Right lobe of liver (tissue), 6 donors: ENCODE results near the gene SSBP3. TPM values are rescaled to one million over a fixed set of nuclear protein-coding genes. Genes with fewer than 3 reads are reported as not detected.

Source experiments
- ATAC-seq, 4 donors: fragments of 200-7000 bp; cut with Tn5 transposase; one replicate each; pipeline ENCODE4 v1.9.1; 2020; ENCODE audit warnings: mild to moderate bottlenecking in 4 of 4, moderate library complexity in 4 of 4
- DNase-seq, 3 donors: peaks; one replicate each; pipeline ENCODE4 v3.0.0-alpha.2; 2020
- H3K27ac ChIP-seq, 3 donors: fragments of 200-600 bp; one replicate each; pipeline ENCODE4 v1.8.0; 2022
- H3K27me3 ChIP-seq, 2 donors: fragments of 200-600 bp; one replicate each; pipeline ENCODE4 v1.8.0; 2022
- H3K36me3 ChIP-seq, 4 donors: fragments of 200-600 bp; sonication (generic) in 1 of 4; one replicate each; pipeline versions ENCODE4 v1.5.1 to v1.8.0; 2017 to 2022; ENCODE audit warnings: control low read depth in 1 of 4
- H3K4me1 ChIP-seq, 4 donors: fragments of 200-600 bp; sonication (generic) in 1 of 4; one replicate each; pipeline versions ENCODE4 v1.5.1 to v1.8.0; 2017 to 2022; ENCODE audit warnings: control low read depth in 1 of 4
- H3K4me3 ChIP-seq, 3 donors: fragments of 200-600 bp; one replicate each; pipeline ENCODE4 v1.8.0; 2022
- H3K9me3 ChIP-seq, 4 donors: fragments of 200-600 bp; sonication (generic) in 1 of 4; one replicate each; pipeline versions ENCODE4 v1.5.1 to v1.8.0; 2017 to 2022; ENCODE audit warnings: control low read depth in 1 of 4
- CTCF ChIP-seq, 4 donors: fragments of 200-600 bp in 3 of 4; fragments of 450-650 bp in 1 of 4; IDR thresholded peaks; one replicate each; pipeline versions ENCODE4 v1.5.1 to v1.8.0; 2016 to 2022; ENCODE audit warnings: antibody characterized with exemption in 4 of 4, mild to moderate bottlenecking in 2 of 4
- POLR2A ChIP-seq: fragments of 450-650 bp; IDR thresholded peaks from one replicate; pipeline ENCODE4 v1.6.1; 2017; ENCODE audit warnings: antibody characterized with exemption, mild to moderate bottlenecking
- WGBS: methylation state at CpG from one replicate; pipeline ENCODE4 v1.1.6; 2018; ENCODE audit warnings: low coverage, low lambda C conversion rate; ENCODE audit not compliant: insufficient coverage; ENCODE audit errors: missing lambda C conversion rate; 5-methylcytosine and 5-hydroxymethylcytosine counted together
- intact Hi-C, 2 donors: fragments of 100-400 bp; cut with DNase I; formaldehyde crosslinking; loops; one replicate each; pipeline versions ENCODE4 v1.11.2 to v1.14.1; 2022
- total RNA-seq, 6 experiments: library from RNA; depleted of rRNA in 2 of 6; stranded (reverse); fragments of >200 nt in 2 of 6; fragmentation: NEBNext Ultra II Directional in 3 of 6; extraction: Animal tissue kit (Norgen Biotek cat#: 25700) in 3 of 6; gene quantifications; one replicate each; pipeline versions ENCODE4 v1.1.0 to v1.2.4, GENCODE V29; 2016 to 2023
- donor health status: DM: no; HTN: yes; CAD: no.
- donor health status: DM: no; HTN: no; CAD: no.
- donor health status: DM: no; HTN: no; CAD: no.
- donor health status: DM: no; HTN: yes; CAD: no.
- donor health status: DM: no; HTN: yes; CAD: no.

Gene SSBP3
- total RNA-seq, 6 experiments from 2014 or later, result 19.4 to 34.1 (median 24.4) TPM

GRCh38 chr1:54193453-54193852 is 212.7 kb downstream of the SSBP3 start:
- Histone ChIP-seq H3K4me1 (no peaks in the 10 kb centered on the region), H3K36me3 (peaks cover 0 to 12% (median under 1%) of the 10 kb centered on the region in 4 donors), H3K9me3 (no peaks in the 10 kb centered on the region), H3K27me3 (no peaks in the 10 kb centered on the region), H3K4me3 (no peak overlapping the region), H3K27ac (no peak overlapping the region)
- no peak for ATAC-seq
- intact Hi-C loops, result no loop called here
- TF ChIP-seq CTCF (IDR thresholded peaks at IDR 0.05), result no peak
- no peak for TF ChIP-seq POLR2A
- no peak for DNase-seq
- 88% methylated on average over 5 of the region's 5 CpGs for WGBS

GRCh38 chr1:54191525-54191924 is 214.7 kb downstream of the SSBP3 start:
- TF ChIP-seq POLR2A (no peak), CTCF (IDR thresholded peaks at IDR 0.05) (no peak)
- Histone ChIP-seq H3K36me3 (peaks cover 0 to 12% (median under 1%) of the 10 kb centered on the region in 4 donors), H3K27me3 (no peaks in the 10 kb centered on the region), H3K4me3 (no peak overlapping the region), H3K27ac (no peak overlapping the region), H3K4me1 (no peaks in the 10 kb centered on the region), H3K9me3 (no peaks in the 10 kb centered on the region)
- intact Hi-C loops, result no loop called here
- DNase-seq (no peak), ATAC-seq (no peak)
- WGBS, result 100% methylated on average over 1 of the region's 1 CpG

GRCh38 chr1:54190526-54190925 is 215.7 kb downstream of the SSBP3 start:
- no peaks in the 10 kb centered on the region for H3K9me3 ChIP-seq
- H3K27ac ChIP-seq, result no peak overlapping the region
- peaks cover 0 to 7% (median under 1%) of the 10 kb centered on the region in 4 donors for H3K36me3 ChIP-seq
- TF ChIP-seq CTCF (IDR thresholded peaks at IDR 0.05) (no peak), POLR2A (no peak)
- no peaks in the 10 kb centered on the region for H3K4me1 ChIP-seq
- 93% methylated on average over 3 of the region's 9 CpGs for WGBS
- intact Hi-C loops, result no loop called here
- no peaks in the 10 kb centered on the region for H3K27me3 ChIP-seq
- H3K4me3 ChIP-seq, result no peak overlapping the region
- DNase-seq (no peak), ATAC-seq (no peak)

GRCh38 chr1:54188291-54188690 is 217.9 kb downstream of the SSBP3 start:
- DNase-seq, result no peak
- no peak for ATAC-seq
- Histone ChIP-seq H3K27ac (no peak overlapping the region), H3K36me3 (no peaks in the 10 kb centered on the region), H3K4me3 (no peak overlapping the region), H3K9me3 (no peaks in the 10 kb centered on the region), H3K4me1 (no peaks in the 10 kb centered on the region), H3K27me3 (no peaks in the 10 kb centered on the region)
- intact Hi-C loops, result no loop called here
- 71% methylated on average over 1 of the region's 1 CpG for WGBS
- TF ChIP-seq POLR2A, result no peak
- no peak for TF ChIP-seq CTCF (IDR thresholded peaks at IDR 0.05)

- H3K27me3 ChIP-seq, result no peaks in the 10 kb centered on the region
- 93% methylated on average over 3 of the region's 3 CpGs for WGBS
- intact Hi-C loops, result no loop called here
- H3K4me3 ChIP-seq, result no peak overlapping the region
- H3K4me1 ChIP-seq, result no peaks in the 10 kb centered on the region
- no peak for DNase-seq
- no peak overlapping the region for H3K27ac ChIP-seq
- H3K36me3 ChIP-seq, result no peaks in the 10 kb centered on the region
- TF ChIP-seq POLR2A (no peak), CTCF (IDR thresholded peaks at IDR 0.05) (no peak)
- no peak for ATAC-seq
- H3K9me3 ChIP-seq, result no peaks in the 10 kb centered on the region
Measured at GRCh38 chr1:54186056-54186455, 220.1 kb downstream of the SSBP3 start.
